Left forelimb (tissue), 1 donor: Measurements from ENCODE around the gene DSCAM.

Experiments
- DNase-seq: peaks from one replicate; pipeline ENCODE4 v3.0.0-alpha.2; 2018; ENCODE audit warnings: low spot score

DSCAM gene

GRCh38 chr21:40173816-40174215, 673.1 kb downstream of the DSCAM start:
- no peak for DNase-seq

GRCh38 chr21:40169971-40170370, 677.0 kb downstream of the DSCAM start:
- no peak for DNase-seq

GRCh38 chr21:40166291-40166843, 680.6 kb downstream of the DSCAM start:
- no peak for DNase-seq

- DNase-seq = no peak
Measured at GRCh38 chr21:40165773-40166070, 681.2 kb downstream of the DSCAM start.

- peak; percentile 14 for DNase-seq
Measured at GRCh38 chr21:40164905-40165772, 681.8 kb downstream of the DSCAM start.

- DNase-seq = no peak
Measured at GRCh38 chr21:40162075-40162474, 684.9 kb downstream of the DSCAM start.

- peak; percentile 53 for DNase-seq
Measured at GRCh38 chr21:40160911-40161310, 686.0 kb downstream of the DSCAM start.

GRCh38 chr21:40158366-40158765, 688.6 kb downstream of the DSCAM start:
- DNase-seq = peak; percentile 66

- DNase-seq = no peak
Measured at GRCh38 chr21:40155563-40155962, 691.4 kb downstream of the DSCAM start.

GRCh38 chr21:40153351-40153750, 693.6 kb downstream of the DSCAM start:
- DNase-seq = no peak

- no peak for DNase-seq
Measured at GRCh38 chr21:40152476-40152875, 694.5 kb downstream of the DSCAM start.

GRCh38 chr21:40151611-40152010, 695.3 kb downstream of the DSCAM start:
- DNase-seq = no peak

- no peak for DNase-seq
Measured at GRCh38 chr21:40146216-40146837, 700.6 kb downstream of the DSCAM start.

GRCh38 chr21:40143822-40144525, 703.0 kb downstream of the DSCAM start:
- peak; percentile 76 for DNase-seq

- DNase-seq = no peak
Measured at GRCh38 chr21:40141621-40142020, 705.3 kb downstream of the DSCAM start.

GRCh38 chr21:40140675-40141074, 706.3 kb downstream of the DSCAM start:
- DNase-seq = no peak

- no peak for DNase-seq
Measured at GRCh38 chr21:40139636-40140035, 707.3 kb downstream of the DSCAM start.

- DNase-seq = no peak
Measured at GRCh38 chr21:40136571-40136970, 710.4 kb downstream of the DSCAM start.

GRCh38 chr21:40134731-40135492, 712.0 kb downstream of the DSCAM start:
- no peak for DNase-seq

GRCh38 chr21:40130476-40130875, 716.5 kb downstream of the DSCAM start:
- DNase-seq = no peak

- no peak for DNase-seq
Measured at GRCh38 chr21:40129809-40130208, 717.1 kb downstream of the DSCAM start.

GRCh38 chr21:40128891-40129290, 718.1 kb downstream of the DSCAM start:
- no peak for DNase-seq
